Endodermal cell (in vitro differentiated cells): ENCODE measurements around the gene MIX23. TPM values are rescaled to one million over a fixed set of nuclear protein-coding genes. Genes with fewer than 3 reads are reported as not detected.
A peak's percentile ranks its signal among the peaks of the same experiment; 100 is the strongest.

ENCODE experiments used
- DNase-seq: peaks from one replicate; pipeline ENCODE4 v3.0.0-alpha.2; 2017
- H3K27ac ChIP-seq: 2 replicates; pipeline ENCODE4 v1.5.1; 2013; ENCODE audit warnings: mild to moderate bottlenecking, low read depth, low read length, moderate library complexity
- H3K27me3 ChIP-seq: 2 replicates; pipeline ENCODE4 v1.6.1; 2013; ENCODE audit warnings: mild to moderate bottlenecking, low read length, moderate library complexity; ENCODE audit not compliant: insufficient read depth, control insufficient read depth, poor library complexity, severe bottlenecking
- H3K36me3 ChIP-seq: 2 replicates; pipeline ENCODE4 v1.7.0; 2013; ENCODE audit warnings: mild to moderate bottlenecking, low read length, moderate library complexity; ENCODE audit not compliant: control insufficient read depth, insufficient read depth
- H3K4me1 ChIP-seq: one replicate; pipeline ENCODE4 v1.7.0; 2013; ENCODE audit warnings: low read length; ENCODE audit not compliant: control insufficient read depth, insufficient read depth
- H3K4me3 ChIP-seq: 2 replicates; pipeline ENCODE4 v1.5.1; 2013; ENCODE audit warnings: mild to moderate bottlenecking, low read length, moderate library complexity
- H3K9ac ChIP-seq: 2 replicates; pipeline ENCODE4 v1.6.1; 2013; ENCODE audit warnings: mild to moderate bottlenecking, low read length, moderate library complexity; ENCODE audit not compliant: poor library complexity, severe bottlenecking; ENCODE audit errors: extremely low read depth
- H3K9me3 ChIP-seq: 2 replicates; pipeline ENCODE4 v1.6.1; 2013; ENCODE audit warnings: mild to moderate bottlenecking, low read length, moderate library complexity; ENCODE audit not compliant: control insufficient read depth
- H3K27ac Mint-ChIP-seq: 2 replicates; pipeline ENCODE4 v1.8.0; 2020; ENCODE audit warnings: mixed read lengths
- H3K27me3 Mint-ChIP-seq: 2 replicates; pipeline ENCODE4 v1.8.0; 2021; ENCODE audit warnings: mild to moderate bottlenecking, mixed read lengths; ENCODE audit not compliant: insufficient read depth
- H3K36me3 Mint-ChIP-seq: 2 replicates; pipeline ENCODE4 v1.8.0; 2020; ENCODE audit warnings: low read depth, mixed read lengths
- H3K4me1 Mint-ChIP-seq: 2 replicates; pipeline ENCODE4 v1.8.0; 2020; ENCODE audit warnings: mixed read lengths
- H3K4me3 Mint-ChIP-seq: 2 replicates; pipeline ENCODE4 v1.8.0; 2020; ENCODE audit warnings: mild to moderate bottlenecking, moderate library complexity, mixed read lengths
- H3K9me3 Mint-ChIP-seq: 2 replicates; pipeline ENCODE4 v1.8.0; 2020; ENCODE audit warnings: mild to moderate bottlenecking, mixed read lengths
- CTCF ChIP-seq: fragments of 200-600 bp; sonication (generic); conservative IDR thresholded peaks from 2 replicates; pipeline ENCODE4 v1.5.0; 2021; ENCODE audit warnings: antibody characterized with exemption, mild to moderate bottlenecking
- WGBS, 2 experiments: methylation state at CpG; one replicate each; pipeline versions ENCODE4 v1.1.5 to v1.1.7; 2013; ENCODE audit warnings: missing lambda C conversion rate in 2 of 2, mixed read lengths in 1 of 2; ENCODE audit not compliant: insufficient coverage in 1 of 2, insufficient read length in 1 of 2; 5-methylcytosine and 5-hydroxymethylcytosine counted together
- total RNA-seq, 2 donors: library from RNA; stranded (reverse); fragmentation: NEBNext Ultra II Directional in 1 of 2; extraction: Animal tissue kit (Norgen Biotek cat#: 25700) in 1 of 2; gene quantifications; 2 replicates in 1 of 2; 3 replicates in 1 of 2; pipeline ENCODE4 v1.2.1, GENCODE V29; 2021

MIX23 gene
- total RNA-seq, 2 donors from 2014 or later, result 54.1 to 62.6 TPM

- TF ChIP-seq CTCF, result no peak
- H3K36me3 ChIP-seq, result peaks cover 54% of the 10 kb centered on the region
Observed at GRCh38 chr3:122421836-122422235, 38.8 kb upstream of the MIX23 start.

GRCh38 chr3:122421101-122421500, 38.1 kb upstream of the MIX23 start:
- 98 to 100% methylated on average over 1 to 2 of the region's 4 CpGs for WGBS, 2 experiments
- Mint-ChIP-seq H3K4me3 (no peak overlapping the region), H3K27ac (no peak overlapping the region), H3K36me3 (peaks cover 27% of the 10 kb centered on the region), H3K27me3 (peaks cover 1% of the 10 kb centered on the region), H3K4me1 (peaks cover 6% of the 10 kb centered on the region), H3K9me3 (no peaks in the 10 kb centered on the region)
- DNase-seq, result no peak
- H3K27ac ChIP-seq, result no peak overlapping the region
- H3K36me3 ChIP-seq, result peaks cover 46% of the 10 kb centered on the region
- TF ChIP-seq CTCF, result no peak
- H3K4me1 ChIP-seq, result no peaks in the 10 kb centered on the region
- no peaks in the 10 kb centered on the region for H3K27me3 ChIP-seq
- no peak overlapping the region for H3K4me3 ChIP-seq
- no peak overlapping the region for H3K9ac ChIP-seq
- no peaks in the 10 kb centered on the region for H3K9me3 ChIP-seq

More at GRCh38 chr3:122421836-122422235, 38.8 kb upstream of the MIX23 start:
- no peak overlapping the region for H3K27ac Mint-ChIP-seq
- Histone ChIP-seq H3K9ac (no peak overlapping the region), H3K27ac (no peak overlapping the region), H3K4me3 (no peak overlapping the region), H3K9me3 (no peaks in the 10 kb centered on the region), H3K4me1 (no peaks in the 10 kb centered on the region), H3K27me3 (no peaks in the 10 kb centered on the region)
- WGBS, 2 experiments, result 85 to 92% methylated on average over 2 of the region's 2 CpGs
- H3K36me3 Mint-ChIP-seq, result peaks cover 34% of the 10 kb centered on the region
- H3K27me3 Mint-ChIP-seq, result no peaks in the 10 kb centered on the region
- H3K4me1 Mint-ChIP-seq, result peaks cover 3% of the 10 kb centered on the region
- no peak for DNase-seq
- no peaks in the 10 kb centered on the region for H3K9me3 Mint-ChIP-seq
- no peak overlapping the region for H3K4me3 Mint-ChIP-seq

- H3K27ac ChIP-seq, result no peak overlapping the region
- peak overlapping the region; percentile 95 for H3K4me3 ChIP-seq
- H3K4me3 Mint-ChIP-seq, result peak overlapping the region; percentile 95
- H3K36me3 Mint-ChIP-seq, result peaks cover 4% of the 10 kb centered on the region
- peaks cover 16% of the 10 kb centered on the region for H3K36me3 ChIP-seq
- peak overlapping the region; percentile 94 for H3K9ac ChIP-seq
- peaks cover 2% of the 10 kb centered on the region for H3K27me3 Mint-ChIP-seq
- H3K27ac Mint-ChIP-seq, result peak overlapping the region; percentile 100
- H3K27me3 ChIP-seq, result no peaks in the 10 kb centered on the region
- H3K4me1 Mint-ChIP-seq, result peaks cover 14% of the 10 kb centered on the region
- DNase-seq, result no peak
- H3K4me1 ChIP-seq, result no peaks in the 10 kb centered on the region
- no peak for TF ChIP-seq CTCF
- no peaks in the 10 kb centered on the region for H3K9me3 Mint-ChIP-seq
- WGBS, 2 experiments, result 76 to 79% methylated on average over 14 of the region's 14 CpGs
- H3K9me3 ChIP-seq, result no peaks in the 10 kb centered on the region
Observed at GRCh38 chr3:122416966-122417365, 33.9 kb upstream of the MIX23 start.
